Measurements from ENCODE around the gene TGM3. TPM values are rescaled to one million over a fixed set of nuclear protein-coding genes. Genes with fewer than 3 reads are reported as not detected.

Gene TGM3
- total RNA-seq, 1 donor from 2014 or later = 1.5 TPM

GRCh38 chr20:2305946-2306345, 10.1 kb downstream of the TGM3 start:
- no peak overlapping the region for H3K27ac Mint-ChIP-seq
- peaks cover under 1% of the 10 kb centered on the region for H3K4me1 Mint-ChIP-seq (ENCODE audit: unreplicated experiment)
- H3K27me3 Mint-ChIP-seq = peaks cover 12% of the 10 kb centered on the region
- H3K4me3 Mint-ChIP-seq = no peak overlapping the region
- no peaks in the 10 kb centered on the region for H3K36me3 Mint-ChIP-seq
- no peak for DNase-seq (ENCODE audit: extremely low spot score, unreplicated experiment)
- no peaks in the 10 kb centered on the region for H3K9me3 Mint-ChIP-seq
- TF ChIP-seq CTCF (conservative IDR thresholded peaks at IDR 0.05) = no peak

- H3K4me3 Mint-ChIP-seq = no peak overlapping the region
- H3K36me3 Mint-ChIP-seq = no peaks in the 10 kb centered on the region
- TF ChIP-seq CTCF (conservative IDR thresholded peaks at IDR 0.05) = no peak
- no peaks in the 10 kb centered on the region for H3K4me1 Mint-ChIP-seq (ENCODE audit: unreplicated experiment)
- DNase-seq (ENCODE audit: extremely low spot score, unreplicated experiment) = no peak
- no peaks in the 10 kb centered on the region for H3K9me3 Mint-ChIP-seq
- H3K27me3 Mint-ChIP-seq = peaks cover 10% of the 10 kb centered on the region
- H3K27ac Mint-ChIP-seq = no peak overlapping the region
Observed at GRCh38 chr20:2307136-2307535, 11.3 kb downstream of the TGM3 start.

- H3K27ac Mint-ChIP-seq = no peak overlapping the region
- H3K9me3 Mint-ChIP-seq = no peaks in the 10 kb centered on the region
- peaks cover 7% of the 10 kb centered on the region for H3K27me3 Mint-ChIP-seq
- no peak overlapping the region for H3K4me3 Mint-ChIP-seq
- H3K4me1 Mint-ChIP-seq (ENCODE audit: unreplicated experiment) = no peaks in the 10 kb centered on the region
- no peaks in the 10 kb centered on the region for H3K36me3 Mint-ChIP-seq
- no peak for TF ChIP-seq CTCF (conservative IDR thresholded peaks at IDR 0.05)
- DNase-seq (ENCODE audit: extremely low spot score, unreplicated experiment) = no peak
Observed at GRCh38 chr20:2311329-2311728, 15.5 kb downstream of the TGM3 start.

- Mint-ChIP-seq H3K27me3 (no peaks in the 10 kb centered on the region), H3K27ac (no peak overlapping the region), H3K36me3 (no peaks in the 10 kb centered on the region)
Observed at GRCh38 chr20:2312876-2313275, 17.1 kb downstream of the TGM3 start.

GRCh38 chr20:2313316-2313715, 17.5 kb downstream of the TGM3 start:
- TF ChIP-seq CTCF (conservative IDR thresholded peaks at IDR 0.05) = no peak
- Mint-ChIP-seq H3K9me3 (no peaks in the 10 kb centered on the region), H3K27me3 (no peaks in the 10 kb centered on the region), H3K36me3 (no peaks in the 10 kb centered on the region), H3K4me1 (ENCODE audit: unreplicated experiment) (no peaks in the 10 kb centered on the region), H3K27ac (no peak overlapping the region), H3K4me3 (no peak overlapping the region)
- no peak for DNase-seq (ENCODE audit: extremely low spot score, unreplicated experiment)

More at GRCh38 chr20:2312876-2313275, 17.1 kb downstream of the TGM3 start:
- no peak for TF ChIP-seq CTCF (conservative IDR thresholded peaks at IDR 0.05)
- H3K9me3 Mint-ChIP-seq = no peaks in the 10 kb centered on the region
- no peak overlapping the region for H3K4me3 Mint-ChIP-seq
- H3K4me1 Mint-ChIP-seq (ENCODE audit: unreplicated experiment) = no peaks in the 10 kb centered on the region
- DNase-seq (ENCODE audit: extremely low spot score, unreplicated experiment) = no peak
